Measurements from ENCODE around the gene KCNS3. TPM values are rescaled to one million over a fixed set of nuclear protein-coding genes. Genes with fewer than 3 reads are reported as not detected.

Gene KCNS3
- polyA plus RNA-seq, 1 of the 3 experiments (the other 2 are of a cell fraction) = 0.07 TPM

- no peak for TF ChIP-seq CTCF (IDR thresholded peaks at IDR 0.05)
- no peak for TF ChIP-seq RFX5 (IDR thresholded peaks at IDR 0.05; ENCODE audit: low read length)
- no peak for TF ChIP-seq USF1 (IDR thresholded peaks at IDR 0.05; ENCODE audit: borderline replicate concordance, low read depth)
- no peak for TF ChIP-seq RAD21 (IDR thresholded peaks at IDR 0.05; ENCODE audit: low read length)
- TF ChIP-seq RXRA (IDR thresholded peaks at IDR 0.05; ENCODE audit: borderline replicate concordance, low read depth) = no peak
- no peak for TF ChIP-seq NRF1 (IDR thresholded peaks at IDR 0.05; ENCODE audit: low read depth, low read length)
- TF ChIP-seq YY1 (IDR thresholded peaks at IDR 0.05; ENCODE audit: low read depth) = no peak
- TF ChIP-seq, protein P1, sequence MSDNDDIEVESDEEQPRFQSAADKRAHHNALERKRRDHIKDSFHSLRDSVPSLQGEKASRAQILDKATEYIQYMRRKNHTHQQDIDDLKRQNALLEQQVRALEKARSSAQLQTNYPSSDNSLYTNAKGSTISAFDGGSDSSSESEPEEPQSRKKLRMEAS (IDR thresholded peaks at IDR 0.05; ENCODE audit: low read depth) = no peak
These were observed 38.5 kb upstream of the KCNS3 start (continued) for GRCh38 chr2:17839959-17840358.

DNA sequence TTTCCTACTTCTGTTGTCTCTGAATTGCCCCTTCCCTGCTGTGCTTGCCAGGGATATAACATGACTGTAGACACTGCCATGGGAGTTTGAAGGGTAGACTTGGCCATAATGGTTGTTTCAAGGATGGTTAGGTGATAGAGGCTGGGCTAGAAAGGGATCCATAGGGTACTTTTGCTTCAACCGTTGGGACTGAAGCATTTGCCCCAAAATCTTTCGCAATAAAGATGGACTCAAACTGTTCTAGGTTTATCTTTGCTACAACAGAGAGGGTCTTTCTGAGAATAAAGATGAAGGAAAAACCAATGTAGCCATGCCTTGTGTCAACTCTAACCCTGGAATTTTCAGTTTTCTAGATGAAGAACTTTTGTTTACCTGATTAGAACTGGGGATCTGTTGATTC is 35.0 kb upstream of the KCNS3 start:
- DNase-seq = no peak
- 28% methylated on average over 2 of the region's 2 CpGs for WGBS (ENCODE audit: low lambda C conversion rate)
- POLR2A ChIA-PET = no interaction called here
- Histone ChIP-seq H3K9ac (no peak overlapping the region), H3K79me2 (ENCODE audit: insufficient read depth) (no peaks in the 10 kb centered on the region), H4K20me1 (ENCODE audit: insufficient read depth) (no peaks in the 10 kb centered on the region), H3K4me1 (ENCODE audit: control insufficient read depth in 1 of 2, insufficient read depth in 2 of 2, low read depth in 1 of 2, low read length in 1 of 2) (no peaks in the 10 kb centered on the region), H3K27me3 (ENCODE audit: insufficient read depth) (no peaks in the 10 kb centered on the region), H3K4me3 (ENCODE audit: low read depth in 2 of 2, low read length in 1 of 2) (no peak overlapping the region), H2AFZ (ENCODE audit: low read depth) (no peak overlapping the region), H3K9me3 (no peaks in the 10 kb centered on the region), H3K27ac (ENCODE audit: low read depth in 2 of 2, low read length in 1 of 2) (no peak overlapping the region), H3K4me2 (no peak overlapping the region), H3K9me2 (no peaks in the 10 kb centered on the region), H3K36me3 (replicated peaks in 1 of 2; ENCODE audit: control insufficient read depth in 1 of 2, insufficient read depth in 2 of 2, low read length in 1 of 2) (no peaks in the 10 kb centered on the region), H3F3A (replicated peaks; ENCODE audit: insufficient read depth) (no peaks in the 10 kb centered on the region)
- CTCF ChIA-PET = interaction anchor here (3.2 to 4.2 kb wide), 3 partner anchors 13 to 306 kb away, joined by 20 to 40 read pairs (median 33); no protein-coding TSS in a partner anchor
- no peak for TF ChIP-seq JUND (IDR thresholded peaks at IDR 0.05)

DNA sequence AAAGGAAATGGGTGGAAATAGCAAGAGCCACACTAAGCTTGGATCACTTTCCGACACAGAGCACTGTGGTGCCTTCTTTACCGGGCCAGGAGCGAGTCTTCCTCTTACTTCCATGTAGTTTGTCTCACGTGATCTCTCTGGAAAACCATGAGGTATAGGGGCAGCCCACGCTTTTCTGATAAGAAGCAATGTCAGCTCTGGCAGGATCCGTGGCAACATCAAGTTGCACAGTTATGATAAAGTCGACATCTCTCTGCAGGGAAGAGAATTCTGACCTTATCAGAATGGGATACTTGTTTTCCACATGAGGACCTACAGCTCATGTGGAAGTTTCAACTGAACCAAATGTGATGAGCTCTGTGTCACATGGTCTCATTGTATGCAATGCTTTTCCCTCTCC is 32.7 kb upstream of the KCNS3 start:
- Histone ChIP-seq H3K9me2 (no peaks in the 10 kb centered on the region), H3F3A (replicated peaks; ENCODE audit: insufficient read depth) (no peaks in the 10 kb centered on the region), H3K79me2 (ENCODE audit: insufficient read depth) (no peaks in the 10 kb centered on the region), H4K20me1 (ENCODE audit: insufficient read depth) (no peaks in the 10 kb centered on the region), H3K9ac (no peak overlapping the region), H2AFZ (ENCODE audit: low read depth) (no peak overlapping the region), H3K4me2 (no peak overlapping the region), H3K4me3 (ENCODE audit: low read depth in 2 of 2, low read length in 1 of 2) (no peak overlapping the region), H3K9me3 (no peaks in the 10 kb centered on the region), H3K36me3 (replicated peaks in 1 of 2; ENCODE audit: control insufficient read depth in 1 of 2, insufficient read depth in 2 of 2, low read length in 1 of 2) (no peaks in the 10 kb centered on the region), H3K4me1 (ENCODE audit: control insufficient read depth in 1 of 2, insufficient read depth in 2 of 2, low read depth in 1 of 2, low read length in 1 of 2) (no peaks in the 10 kb centered on the region), H3K27ac (ENCODE audit: low read depth in 2 of 2, low read length in 1 of 2) (no peak overlapping the region), H3K27me3 (ENCODE audit: insufficient read depth) (no peaks in the 10 kb centered on the region; the same call in 1 of the 2 replicates)
- no peak for DNase-seq
- TF ChIP-seq TEAD4 (IDR thresholded peaks at IDR 0.05; ENCODE audit: borderline replicate concordance, insufficient read depth) (no peak), JUND (IDR thresholded peaks at IDR 0.05) (no peak), SMC3 (IDR thresholded peaks at IDR 0.05; ENCODE audit: low read depth, low read length) (no peak), RCOR1 (IDR thresholded peaks at IDR 0.05; ENCODE audit: low read length) (no peak), RAD21 (IDR thresholded peaks at IDR 0.05; ENCODE audit: low read length) (no peak)
- TF ChIP-seq, protein P2, sequence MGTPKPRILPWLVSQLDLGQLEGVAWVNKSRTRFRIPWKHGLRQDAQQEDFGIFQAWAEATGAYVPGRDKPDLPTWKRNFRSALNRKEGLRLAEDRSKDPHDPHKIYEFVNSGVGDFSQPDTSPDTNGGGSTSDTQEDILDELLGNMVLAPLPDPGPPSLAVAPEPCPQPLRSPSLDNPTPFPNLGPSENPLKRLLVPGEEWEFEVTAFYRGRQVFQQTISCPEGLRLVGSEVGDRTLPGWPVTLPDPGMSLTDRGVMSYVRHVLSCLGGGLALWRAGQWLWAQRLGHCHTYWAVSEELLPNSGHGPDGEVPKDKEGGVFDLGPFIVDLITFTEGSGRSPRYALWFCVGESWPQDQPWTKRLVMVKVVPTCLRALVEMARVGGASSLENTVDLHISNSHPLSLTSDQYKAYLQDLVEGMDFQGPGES (IDR thresholded peaks at IDR 0.05; ENCODE audit: low read depth, low read length) = no peak
- WGBS (ENCODE audit: low lambda C conversion rate) = 19% methylated on average over 7 of the region's 7 CpGs
- CTCF ChIA-PET = interaction anchor here (1.0 to 9.5 kb wide), 13 partner anchors 9 to 540 kb away, joined by 3 to 111 read pairs (median 6); no protein-coding TSS in a partner anchor
- POLR2A ChIA-PET = no interaction called here
